Measurements from ENCODE around the gene TMEM9. TPM values are rescaled to one million over a fixed set of nuclear protein-coding genes. Genes with fewer than 3 reads are reported as not detected.

The TMEM9 gene
- total and polyA plus RNA-seq, 2 of the 8 experiments (the other 6 are each of a cell fraction or from before 2014, with no cell fraction given) = 79.9 to 181 TPM

DNA sequence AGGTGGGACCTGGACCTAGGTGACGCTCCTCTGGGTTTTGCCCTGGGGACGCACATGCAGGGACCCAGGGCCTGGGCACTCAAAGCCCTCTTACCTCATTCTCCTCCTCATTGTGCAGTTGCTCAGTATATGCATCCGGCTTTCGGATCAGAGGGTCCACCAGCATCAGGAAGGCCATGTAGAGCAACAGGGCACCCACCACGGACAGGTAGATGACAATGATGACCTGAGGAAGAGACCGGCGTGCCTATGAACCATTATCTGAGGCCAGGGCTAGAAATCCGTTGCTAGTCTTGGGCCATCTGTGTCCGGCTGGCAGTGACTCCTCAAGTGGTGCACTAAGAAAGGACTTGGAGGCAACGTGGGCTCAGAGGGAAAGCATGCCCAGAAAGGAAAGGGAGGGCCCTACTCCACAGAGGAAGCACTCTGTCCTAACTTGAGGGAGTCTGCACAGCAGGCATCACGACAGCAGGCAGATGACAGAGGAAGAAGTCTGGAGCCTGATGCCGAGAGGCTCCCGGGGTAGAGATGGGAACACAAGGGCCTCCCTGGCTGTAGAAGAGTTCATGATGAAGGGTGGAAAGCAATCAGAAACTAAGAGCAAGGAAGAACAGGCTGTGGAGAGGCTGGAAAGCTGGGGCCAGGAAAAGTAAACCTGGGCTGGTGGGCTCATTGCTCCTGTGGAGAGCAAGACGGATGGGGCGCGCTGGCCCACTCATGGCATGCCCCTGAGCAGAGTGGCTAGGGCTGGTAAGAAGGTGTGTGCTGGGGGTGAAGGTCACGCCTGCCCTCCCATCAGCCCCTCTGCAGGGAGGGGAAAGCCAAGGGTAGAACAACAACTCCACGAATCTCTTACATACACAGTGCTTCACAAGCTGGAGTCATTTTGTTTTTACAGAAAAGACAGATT is 10.3 kb downstream of the TMEM9 start:
- H3K23ac ChIP-seq (ENCODE audit: insufficient read length) = no peak overlapping the region
- no peak overlapping the region for H2AFZ ChIP-seq (ENCODE audit: low read length)
- DNase-seq (ENCODE audit: low read depth in 1 of 2, low spot score in 2 of 2) = no peak
- H3K4me2 ChIP-seq (ENCODE audit: insufficient read depth in 1 of 2, low read depth in 2 of 2, low read length in 2 of 2) = no peak overlapping the region
- WGBS, 2 experiments (ENCODE audit: extremely low coverage in 1 of 2, insufficient coverage in 1 of 2, insufficient read length in 1 of 2, insufficient replicate concordance in 2 of 2, low coverage in 1 of 2, low lambda C conversion rate in 2 of 2, missing lambda C conversion rate in 1 of 2) = 93% methylated on average over 18 of the region's 18 CpGs; no CpG with 5 or more reads in 1 of the 2 experiments
- H2AK5ac ChIP-seq (ENCODE audit: low read depth, low read length) = no peak overlapping the region
- H3K9ac ChIP-seq (replicated peaks in 1 of 4; ENCODE audit: extremely low read depth in 1 of 4, low read depth in 3 of 4, low read length in 3 of 4) = no peak overlapping the region
- no peak overlapping the region for H3K14ac ChIP-seq (ENCODE audit: insufficient read length)
- no peak overlapping the region for H3K27ac ChIP-seq (ENCODE audit: low read depth, low read length)
- H3K4me3 ChIP-seq (ENCODE audit: extremely low read depth in 1 of 4, insufficient read depth in 2 of 4, low read depth in 3 of 4, low read length in 4 of 4) = no peak overlapping the region
- no peak overlapping the region for H2BK20ac ChIP-seq (ENCODE audit: low read length)
- ChIA-PET POLR2A (ENCODE audit: partially characterized antibody) (interaction anchor here (2.1 kb wide), 1 partner anchor 7 kb away, joined by 5 read pairs; no protein-coding TSS in a partner anchor), CTCF (ENCODE audit: partially characterized antibody) (interaction anchor here (1.0 to 4.1 kb wide), 4 partner anchors 14 to 27 kb away, joined by 3 to 17 read pairs (median 4); partner anchors contain the start of gene ASCL5)
- H4K8ac ChIP-seq (ENCODE audit: extremely low read depth, insufficient read depth, low read length) = no peak overlapping the region
- H3K9me3 ChIP-seq (ENCODE audit: insufficient read depth in 2 of 2, low read depth in 1 of 2, low read length in 1 of 2) = no peaks in the 10 kb centered on the region
- no peak overlapping the region for H3K4ac ChIP-seq (replicated peaks; ENCODE audit: insufficient read length, low read depth, low read length)
- no peak overlapping the region for H4K5ac ChIP-seq (ENCODE audit: insufficient read length, low read depth, low read length)
- no peak overlapping the region for H2BK12ac ChIP-seq (ENCODE audit: low read depth, low read length)
- H3K27me3 ChIP-seq (replicated peaks in 1 of 4; ENCODE audit: control insufficient read depth in 3 of 4, extremely low read depth in 1 of 4, insufficient read depth in 3 of 4, low read length in 3 of 4) = no peaks in the 10 kb centered on the region
- no peak overlapping the region; the same call in 1 of the 2 replicates for H2BK5ac ChIP-seq (ENCODE audit: low read depth, low read length)
- H3K4me1 ChIP-seq (replicated peaks in 1 of 4; ENCODE audit: control insufficient read depth in 3 of 4, insufficient read depth in 4 of 4, low read length in 3 of 4) = no peaks in the 10 kb centered on the region
- no peak overlapping the region for H3K56ac ChIP-seq (replicated peaks; ENCODE audit: insufficient read length, low read depth, low read length)
- no peak overlapping the region for H2BK15ac ChIP-seq (ENCODE audit: low read length)
- H3K79me1 ChIP-seq (ENCODE audit: low read depth, low read length) = no peaks in the 10 kb centered on the region
- peaks cover 55 to 91% (median 79%) of the 10 kb centered on the region in 4 experiments for H3K36me3 ChIP-seq (ENCODE audit: control insufficient read depth in 2 of 4, insufficient read depth in 4 of 4, low read length in 3 of 4)
- H3K23me2 ChIP-seq (ENCODE audit: low read depth, low read length) = no peaks in the 10 kb centered on the region
- H3K79me2 ChIP-seq (ENCODE audit: control insufficient read depth in 1 of 2, insufficient read depth in 2 of 2, low read length in 2 of 2) = no peaks in the 10 kb centered on the region
- FAIRE-seq = no peak
- H2BK120ac ChIP-seq (replicated peaks; ENCODE audit: low read depth, low read length) = no peak overlapping the region
- no peak overlapping the region for H4K91ac ChIP-seq (replicated peaks; ENCODE audit: insufficient read length, low read length)
- peaks cover 12 to 16% of the 10 kb centered on the region in 2 experiments for H4K20me1 ChIP-seq (replicated peaks in 1 of 2; ENCODE audit: control insufficient read depth in 1 of 2, insufficient read depth in 2 of 2, low read length in 2 of 2)
- H3K18ac ChIP-seq (ENCODE audit: extremely low read depth, low read length) = no peak overlapping the region
- TF ChIP-seq YY1 (IDR thresholded peaks at IDR 0.05; ENCODE audit: low read depth, low read length) (no peak), ATF2 (IDR thresholded peaks at IDR 0.05; ENCODE audit: low read length) (no peak), MAFK (IDR thresholded peaks at IDR 0.05; ENCODE audit: low read depth, low read length) (no peak), RNF2 (IDR thresholded peaks at IDR 0.05; ENCODE audit: borderline replicate concordance, low read depth, low read length, missing control alignments, poor library complexity, severe bottlenecking) (no peak), TAF7 (optimal IDR thresholded peaks at IDR 0.05; ENCODE audit: borderline replicate concordance, low read depth, low read length) (no peak), GABPA (IDR thresholded peaks at IDR 0.05; ENCODE audit: borderline replicate concordance, insufficient read depth, low read length) (no peak), RXRA (IDR thresholded peaks at IDR 0.05; ENCODE audit: insufficient read depth, low read depth, low read length) (no peak), TAF1 (IDR thresholded peaks at IDR 0.05; ENCODE audit: low read depth, low read length) (no peak), RBBP5 (IDR thresholded peaks at IDR 0.05; ENCODE audit: borderline replicate concordance, low read depth, low read length) (no peak)
